ENCODE measurements around the gene LDAH.

Gene LDAH

DNA sequence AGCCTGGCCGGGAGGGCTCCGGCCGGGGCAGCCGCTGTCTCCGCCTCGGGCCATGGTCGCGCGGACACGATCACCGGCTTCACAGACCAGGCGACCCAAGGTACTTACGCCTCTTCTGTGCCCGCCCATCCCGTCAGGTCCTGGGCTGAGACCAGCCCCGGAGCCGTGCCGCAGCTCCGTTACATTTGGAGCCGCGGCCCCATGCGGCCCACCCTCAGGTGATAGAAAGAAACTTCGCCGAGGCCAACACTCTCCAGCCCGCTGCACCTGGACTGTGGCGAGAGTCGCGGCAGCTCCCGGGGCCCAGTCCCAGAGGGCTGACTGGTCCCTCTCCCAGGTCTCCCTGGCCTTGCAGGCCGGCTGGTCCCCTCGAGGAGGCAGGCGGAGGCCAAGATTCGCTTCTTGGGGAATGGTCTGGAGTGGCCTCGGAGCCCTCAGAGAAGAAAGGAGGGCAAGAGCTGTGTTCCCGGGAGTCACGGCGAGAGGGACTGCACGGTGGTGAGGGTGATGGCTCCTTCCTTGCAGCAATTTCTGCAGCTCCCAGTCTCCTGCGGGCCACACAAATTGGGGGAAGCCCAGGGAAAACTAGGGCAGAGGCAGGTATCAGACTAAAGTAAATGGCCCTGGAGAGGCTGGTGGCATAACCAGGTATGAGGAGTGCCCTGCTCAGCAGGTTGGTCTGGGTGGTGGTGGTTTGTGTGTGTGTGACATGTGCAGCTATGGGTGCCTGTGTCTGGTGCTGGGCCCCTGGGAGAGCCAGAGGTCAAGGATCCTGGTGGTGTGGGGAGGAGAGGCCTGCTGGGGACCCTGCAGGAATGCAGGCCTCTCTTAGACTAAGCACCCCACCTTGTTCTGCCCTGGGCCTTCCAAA, 155.1 kb downstream of the LDAH start:
- no peak for DNase-seq (ENCODE audit: low read depth in 2 of 2)

DNA sequence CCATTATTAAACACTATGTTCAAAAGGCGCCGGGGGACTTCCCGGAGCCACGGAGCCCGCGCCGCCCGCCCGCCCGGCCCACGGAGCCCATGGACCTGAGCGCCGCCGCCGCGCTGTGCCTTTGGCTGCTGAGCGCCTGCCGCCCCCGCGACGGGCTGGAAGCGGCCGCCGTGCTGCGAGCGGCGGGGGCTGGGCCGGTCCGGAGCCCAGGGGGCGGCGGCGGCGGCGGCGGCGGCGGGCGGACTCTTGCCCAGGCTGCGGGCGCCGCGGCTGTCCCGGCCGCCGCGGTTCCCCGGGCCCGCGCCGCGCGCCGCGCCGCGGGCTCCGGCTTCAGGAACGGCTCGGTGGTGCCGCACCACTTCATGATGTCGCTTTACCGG, 155.8 kb downstream of the LDAH start:
- DNase-seq (ENCODE audit: low read depth in 2 of 2): no peak

DNA sequence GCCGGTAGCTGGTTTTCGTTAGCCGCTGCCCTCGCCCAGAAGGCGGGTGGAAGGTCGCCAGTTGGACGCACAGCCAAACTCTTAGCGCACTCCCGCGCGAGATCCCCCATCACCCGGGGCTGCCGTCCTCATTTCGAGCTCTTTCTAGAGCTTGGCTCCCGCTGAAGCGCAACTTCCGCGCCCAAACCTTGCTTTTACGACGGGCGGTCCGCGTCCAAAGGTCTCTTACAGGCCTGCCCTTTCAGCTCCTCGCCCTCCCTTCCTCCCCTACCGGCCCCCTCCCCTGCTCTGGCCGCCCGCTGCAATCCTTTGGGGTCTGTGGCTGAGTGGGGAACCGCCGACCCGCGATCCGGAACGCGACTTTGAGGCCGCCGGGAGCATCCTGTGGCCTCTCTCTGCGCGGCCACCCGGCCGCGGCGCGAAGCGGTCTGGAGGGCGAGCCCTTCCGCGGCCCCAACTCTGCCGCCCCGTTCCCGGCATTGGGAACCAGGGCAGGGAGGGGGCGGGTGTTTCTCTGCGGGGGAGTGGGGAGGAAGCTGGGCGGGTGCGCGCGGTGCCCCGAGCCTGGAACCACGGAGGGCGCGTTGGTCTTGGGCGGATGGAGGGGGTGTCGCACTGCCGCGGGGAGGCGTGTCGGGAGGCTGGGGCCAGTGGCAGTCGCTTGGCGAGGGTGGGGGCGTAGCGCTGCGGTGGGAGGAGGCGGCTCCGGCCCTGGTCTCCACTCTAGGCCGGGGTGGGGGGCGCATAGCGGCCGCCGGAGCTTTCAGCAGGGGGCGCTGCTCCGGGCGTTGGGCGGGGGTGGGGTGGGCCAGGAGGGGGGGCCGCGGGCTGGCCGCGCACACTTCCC, 156.4 kb downstream of the LDAH start, which contains the start of gene GDF7:
Gene GDF7 (plus strand): TSS at position 841 of the 847 bp plus-strand sequence. CDS start 96 bp downstream, outside the sequence.
- no peak for DNase-seq (ENCODE audit: low read depth in 2 of 2)

- DNase-seq (ENCODE audit: low read depth in 2 of 2): no peak
Observed at GRCh38 chr2:20666005-20666303, 156.9 kb downstream of the LDAH start.

DNA sequence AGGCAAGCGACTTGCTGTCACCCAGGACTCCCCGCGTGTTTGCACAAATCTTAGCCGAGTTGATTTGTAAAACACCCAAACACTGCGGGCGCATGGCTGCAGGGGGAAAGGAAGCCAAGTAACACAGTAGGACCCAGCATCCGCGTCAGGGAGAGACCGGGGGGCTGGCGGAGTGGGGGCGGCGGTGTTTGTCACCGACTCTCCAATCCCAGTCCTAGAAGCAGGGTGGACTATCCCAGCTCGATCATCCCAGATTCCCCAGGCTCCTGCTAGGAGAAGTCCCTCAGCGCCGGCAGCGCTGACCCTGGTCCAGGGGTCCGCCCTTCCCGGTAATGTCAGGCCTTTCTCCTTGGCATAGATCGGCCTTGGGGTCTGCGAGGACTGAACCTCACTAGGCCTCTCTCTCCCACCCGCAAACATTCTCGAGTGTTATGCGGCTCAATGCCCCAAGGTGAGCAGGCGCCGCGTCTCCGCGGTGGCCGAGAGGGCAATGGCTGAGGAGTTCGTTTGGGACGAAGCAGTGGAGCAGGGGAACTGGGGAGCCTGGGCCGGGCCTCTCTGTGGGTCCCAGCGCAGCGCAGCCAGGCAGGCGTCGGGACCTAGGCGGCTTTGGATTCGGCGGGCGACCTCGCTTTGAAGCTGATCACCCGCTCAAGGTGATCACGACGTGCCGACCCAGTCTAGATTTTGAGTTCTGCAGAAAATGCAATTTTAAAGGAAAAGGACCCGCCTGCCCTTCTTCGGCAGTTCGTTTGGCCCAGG, 157.5 kb downstream of the LDAH start:
- DNase-seq (ENCODE audit: low read depth in 2 of 2): no peak

DNA sequence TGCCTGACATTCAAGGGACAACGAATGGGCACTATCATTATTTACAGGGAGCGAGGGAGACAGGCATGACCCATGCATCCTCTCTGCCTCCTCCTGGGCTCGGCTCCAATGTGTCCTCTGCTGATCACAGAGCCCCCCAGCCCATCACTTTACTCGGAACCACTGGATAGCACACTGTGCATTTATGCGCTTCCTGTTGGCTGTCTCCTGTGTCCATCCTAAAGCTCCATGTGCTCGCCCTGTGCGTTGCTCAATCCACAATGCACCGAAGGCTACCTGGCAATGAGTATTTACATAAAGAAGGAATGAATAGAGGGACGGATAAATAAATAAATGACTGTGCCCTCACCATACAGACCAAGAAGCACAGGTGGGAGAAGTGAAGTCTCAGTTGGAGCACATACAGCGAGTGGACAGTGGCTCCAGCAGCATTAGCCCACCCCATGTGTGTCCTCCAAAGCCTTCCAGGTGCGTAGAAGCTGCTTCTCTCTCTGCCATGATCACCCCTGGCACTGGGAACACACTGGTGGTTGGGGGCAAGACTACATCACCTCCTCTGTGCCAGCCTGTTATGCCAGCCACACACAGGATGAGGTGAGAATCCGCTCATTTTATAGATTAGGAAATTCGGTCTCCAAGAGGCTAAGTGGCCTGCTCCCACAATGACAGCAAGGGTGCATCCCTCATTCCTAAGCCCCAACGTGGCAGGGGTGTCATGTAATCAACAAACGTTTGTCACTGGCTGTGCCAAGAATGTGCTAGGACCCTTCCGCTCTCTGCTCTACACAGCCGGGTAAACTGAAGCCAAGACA, 158.3 kb downstream of the LDAH start:
- DNase-seq (ENCODE audit: low read depth in 2 of 2): no peak

DNA sequence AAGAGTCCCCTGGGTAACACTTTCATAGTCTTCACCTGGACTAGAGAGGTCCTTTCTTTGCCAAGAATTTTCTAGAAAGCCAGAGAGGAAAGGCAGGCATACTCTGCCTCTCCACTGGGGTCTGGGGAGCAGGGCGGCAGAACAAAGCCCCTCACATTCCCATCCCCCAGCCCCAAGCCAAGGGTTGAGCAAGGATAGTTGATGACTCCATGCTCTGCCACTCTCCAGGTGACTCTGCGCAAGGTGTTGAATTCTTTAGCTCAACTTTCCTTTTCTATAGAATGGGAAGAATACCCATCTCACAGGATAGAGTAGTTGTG, 158.9 kb downstream of the LDAH start:
- DNase-seq (ENCODE audit: low read depth in 2 of 2): no peak

- DNase-seq (ENCODE audit: low read depth in 2 of 2): no peak
Observed at GRCh38 chr2:20663196-20664070, 159.5 kb downstream of the LDAH start.

- no peak for DNase-seq (ENCODE audit: low read depth in 2 of 2)
Observed at GRCh38 chr2:20662308-20662937, 160.5 kb downstream of the LDAH start.

GRCh38 chr2:20661421-20662307, 161.2 kb downstream of the LDAH start:
- DNase-seq (ENCODE audit: low read depth in 2 of 2): peak in 1 of 2 donors; percentile 37

DNA sequence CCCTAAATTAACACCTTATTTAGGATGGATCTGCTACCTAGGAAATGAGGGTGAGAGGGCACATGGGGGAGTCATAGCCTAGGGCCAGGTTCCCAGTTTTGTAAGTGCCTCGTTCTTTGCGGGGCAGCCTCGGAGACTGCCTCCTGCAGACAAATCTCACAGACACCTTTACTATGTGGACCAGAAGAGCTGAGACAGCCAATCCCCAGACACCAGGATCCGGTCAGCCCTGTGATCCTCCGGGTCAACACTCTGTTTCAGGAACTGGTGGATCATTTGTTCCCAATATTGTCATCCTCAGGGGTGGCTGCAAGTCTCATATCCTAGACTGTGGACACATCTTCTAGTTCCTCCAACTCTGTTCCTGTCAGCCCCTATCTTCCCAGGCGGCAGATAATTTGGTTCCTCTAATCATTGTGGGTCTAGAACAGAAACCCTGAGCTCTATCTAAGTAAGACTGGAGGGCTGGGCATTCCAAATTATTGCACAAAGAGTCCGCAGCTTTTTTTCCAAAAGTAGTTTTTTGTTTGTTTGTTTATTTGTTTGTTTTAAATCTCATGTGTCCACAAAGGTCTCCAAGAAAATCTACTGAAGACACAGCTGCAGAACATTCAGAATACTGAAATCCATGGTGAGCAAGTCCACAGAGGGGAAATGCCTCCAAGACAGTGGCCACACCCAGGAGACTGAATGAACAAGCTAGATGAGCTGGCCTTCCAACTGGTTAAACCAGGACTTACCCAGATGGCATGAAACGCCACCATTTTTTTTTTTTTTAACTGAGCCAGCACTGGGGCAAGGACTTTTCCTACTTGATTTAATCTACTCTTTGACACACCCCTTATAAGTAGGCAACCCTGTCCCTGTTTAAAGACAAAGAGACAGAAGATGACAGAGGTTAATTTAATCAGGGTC, 162.1 kb downstream of the LDAH start:
- DNase-seq (ENCODE audit: low read depth in 2 of 2): no peak

- DNase-seq (ENCODE audit: low read depth in 2 of 2): no peak
Observed at GRCh38 chr2:20657522-20658235, 165.2 kb downstream of the LDAH start.

DNA sequence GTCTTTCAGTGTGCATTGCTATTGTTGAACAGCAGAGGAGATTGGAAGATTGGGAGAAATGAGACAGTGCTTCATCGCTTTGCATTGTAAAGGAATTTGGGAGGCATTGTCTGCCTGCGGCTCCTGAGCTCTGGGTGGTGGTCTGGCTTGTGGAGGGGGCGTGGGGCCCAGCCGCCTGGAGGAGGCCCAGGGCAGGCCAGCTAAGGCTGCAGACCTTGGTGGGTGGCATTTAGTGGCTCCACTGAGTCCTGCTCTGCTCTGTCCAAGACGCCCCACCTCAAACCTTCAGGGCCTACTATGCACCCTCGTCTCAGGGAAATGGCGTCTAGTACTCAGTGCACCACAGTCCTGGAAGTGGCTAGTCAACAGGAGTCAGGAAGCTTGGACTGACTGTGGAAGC, 166.3 kb downstream of the LDAH start:
- DNase-seq (ENCODE audit: low read depth in 2 of 2): no peak

DNA sequence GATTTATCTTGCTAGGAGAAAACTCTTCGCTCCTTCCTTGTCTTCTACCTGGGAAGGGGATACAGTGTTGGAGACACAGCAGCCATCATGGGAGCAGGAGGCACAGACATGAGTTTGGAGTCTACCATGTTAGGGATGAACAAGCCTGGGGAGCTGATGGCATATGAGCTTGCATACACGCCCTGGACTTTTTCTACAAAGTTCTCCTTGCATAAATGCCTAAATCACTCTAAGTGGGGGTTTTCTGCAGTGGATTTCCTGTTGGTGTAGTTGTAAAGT, 168.4 kb downstream of the LDAH start:
- no peak for DNase-seq (ENCODE audit: low read depth in 2 of 2)

DNA sequence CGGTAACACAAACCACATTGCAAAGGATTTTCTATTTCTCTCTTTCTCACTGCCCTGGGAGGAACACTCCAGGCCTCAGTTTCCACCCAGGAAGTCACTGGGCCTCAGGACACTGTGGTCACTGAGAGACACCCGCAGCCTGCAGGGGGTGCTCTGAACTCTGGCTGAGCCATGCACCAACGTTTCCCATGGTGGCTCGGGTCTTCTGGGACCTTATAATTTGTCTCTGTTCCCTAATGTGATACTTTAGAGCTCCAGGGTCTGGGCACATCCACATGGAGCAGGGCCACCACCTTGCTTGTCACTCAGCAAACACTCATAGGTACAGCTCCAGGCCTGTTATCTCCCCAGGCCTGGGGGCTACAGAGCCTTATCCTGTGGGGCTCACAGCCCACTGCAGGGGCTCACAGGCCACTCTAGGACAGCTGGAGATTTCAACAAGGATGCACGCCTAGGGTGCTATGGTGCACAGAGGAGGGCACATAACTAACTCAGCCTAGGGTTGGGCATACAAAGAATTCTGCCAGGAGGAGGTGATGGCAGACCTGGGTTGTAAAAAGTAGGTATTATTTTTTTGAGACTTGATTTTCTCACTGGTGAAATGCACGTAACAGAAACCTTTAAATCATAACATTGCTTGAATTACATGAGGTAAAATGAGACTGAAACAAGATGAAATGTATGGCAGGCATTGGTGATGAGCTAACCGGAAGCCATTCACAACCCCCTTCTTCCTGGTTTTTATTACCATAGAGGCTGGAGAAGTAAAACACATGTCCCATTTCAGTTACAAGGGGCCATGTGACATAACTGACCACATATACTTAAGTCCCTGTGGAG, 169.0 kb downstream of the LDAH start:
- no peak for DNase-seq (ENCODE audit: low read depth in 2 of 2)

GRCh38 chr2:20652673-20653575, 170.0 kb downstream of the LDAH start:
- no peak for DNase-seq (ENCODE audit: low read depth in 2 of 2)
